MCF 10A (cell line): ENCODE results near the gene DRC1. TPM values are rescaled to one million over a fixed set of nuclear protein-coding genes. Genes with fewer than 3 reads are reported as not detected.

Experiments
- BruUV-seq: library from RNA; stranded (reverse); fragments of 400-500 nt; replicated peaks from 2 replicates; lab custom pipeline; 2021; lab: Mats Ljungman, UMichigan
- CTCF ChIA-PET: fragments of 300-600 bp; sonication (Branson Sonifier 250); formaldehyde crosslinking; extraction: SDS; loops from one replicate; lab custom pipeline; 2021; ENCODE audit warnings: antibody characterized with exemption, inconsistent platforms; lab: Yijun Ruan, JAX
- POLR2A ChIA-PET: fragments of 300-600, 350-650 bp; sonication (Branson Sonifier 250); formaldehyde crosslinking; extraction: SDS; loops from one replicate; lab custom pipeline; 2020; ENCODE audit warnings: antibody characterized with exemption, inconsistent platforms; lab: Yijun Ruan, JAX
- DNase-seq: peaks from one replicate; pipeline ENCODE4 v3.0.0-alpha.2; 2018; ENCODE audit not compliant: unreplicated experiment
- H3K27ac Mint-ChIP-seq: one replicate; pipeline ENCODE4 v1.8.0; 2022; ENCODE audit warnings: mild to moderate bottlenecking, low read depth, mixed read lengths; ENCODE audit not compliant: unreplicated experiment
- H3K27me3 Mint-ChIP-seq: one replicate; pipeline ENCODE4 v1.8.0; 2022; ENCODE audit warnings: mixed read lengths; ENCODE audit not compliant: insufficient read depth, unreplicated experiment
- H3K36me3 Mint-ChIP-seq: one replicate; pipeline ENCODE4 v1.8.0; 2022; ENCODE audit warnings: mild to moderate bottlenecking, moderate library complexity, mixed read lengths; ENCODE audit not compliant: insufficient read depth, unreplicated experiment
- H3K4me1 Mint-ChIP-seq: one replicate; pipeline ENCODE4 v1.8.0; 2022; ENCODE audit warnings: mixed read lengths; ENCODE audit not compliant: insufficient read depth, unreplicated experiment
- H3K4me3 Mint-ChIP-seq: one replicate; pipeline ENCODE4 v1.8.0; 2022; ENCODE audit warnings: mild to moderate bottlenecking, moderate library complexity, mixed read lengths; ENCODE audit not compliant: unreplicated experiment
- H3K9me3 Mint-ChIP-seq: one replicate; pipeline ENCODE4 v1.8.0; 2022; ENCODE audit warnings: mixed read lengths; ENCODE audit not compliant: unreplicated experiment
- CTCF ChIP-seq: fragments of 200-600 bp; IDR thresholded peaks from one replicate; pipeline ENCODE4 v1.8.0; 2022; ENCODE audit warnings: antibody characterized with exemption, mild to moderate bottlenecking; ENCODE audit not compliant: unreplicated experiment
- intact Hi-C: fragments of 100-400 bp; cut with micrococcal nuclease; formaldehyde crosslinking; loops from 2 replicates; pipeline ENCODE4 v1.14.1; 2022
- total RNA-seq: library from RNA; stranded (reverse); gene quantifications from 2 replicates; pipeline ENCODE4 v1.2.3, GENCODE V29; 2022

The DRC1 gene
- total RNA-seq, 1 experiment from 2014 or later: not detected

GRCh38 chr2:26457695-26458364, 56.1 kb downstream of the DRC1 start:
- peaks cover 7% of the 10 kb centered on the region for H3K27me3 Mint-ChIP-seq

GRCh38 chr2:26458365-26459042, 56.8 kb downstream of the DRC1 start:
- DNase-seq: no peak
- Mint-ChIP-seq H3K4me3 (no peak overlapping the region), H3K9me3 (no peaks in the 10 kb centered on the region), H3K27ac (no peak overlapping the region), H3K36me3 (no peaks in the 10 kb centered on the region), H3K4me1 (no peaks in the 10 kb centered on the region), H3K27me3 (peaks cover under 1% of the 10 kb centered on the region)
- CTCF ChIA-PET: interaction anchor here (0.6 to 1.9 kb wide), 4 partner anchors 11 to 558 kb away, joined by 4 to 5 read pairs (median 4); no protein-coding TSS in a partner anchor
- intact Hi-C loops: no loop called here
- BruUV-seq: no TSS peak
- no peak for TF ChIP-seq CTCF
- POLR2A ChIA-PET: interaction anchor here (0.7 to 1.4 kb wide), 2 partner anchors 16 kb away, joined by 3 read pairs; no protein-coding TSS in a partner anchor

More at GRCh38 chr2:26457695-26458364, 56.1 kb downstream of the DRC1 start:
- no peak for DNase-seq
- no peaks in the 10 kb centered on the region for H3K9me3 Mint-ChIP-seq
- H3K27ac Mint-ChIP-seq: no peak overlapping the region
- no peaks in the 10 kb centered on the region for H3K36me3 Mint-ChIP-seq
- intact Hi-C loops: no loop called here
- no peak for TF ChIP-seq CTCF
- H3K4me3 Mint-ChIP-seq: no peak overlapping the region
- POLR2A ChIA-PET: no interaction called here
- no peaks in the 10 kb centered on the region for H3K4me1 Mint-ChIP-seq
- CTCF ChIA-PET: interaction anchor here (0.6 to 1.9 kb wide), 2 partner anchors 11 to 433 kb away, joined by 4 to 5 read pairs; no protein-coding TSS in a partner anchor
- BruUV-seq: no TSS peak

- ChIA-PET POLR2A (no interaction called here), CTCF (interaction anchor here (1.3 kb wide), 1 partner anchor 60 kb away, joined by 5 read pairs; no protein-coding TSS in a partner anchor)
- BruUV-seq: no TSS peak
- DNase-seq: no peak
- Mint-ChIP-seq H3K4me3 (no peak overlapping the region), H3K9me3 (no peaks in the 10 kb centered on the region), H3K4me1 (no peaks in the 10 kb centered on the region), H3K36me3 (no peaks in the 10 kb centered on the region), H3K27ac (no peak overlapping the region), H3K27me3 (no peaks in the 10 kb centered on the region)
- intact Hi-C loops: no loop called here
- no peak for TF ChIP-seq CTCF
Observed at GRCh38 chr2:26459991-26460612, 58.4 kb downstream of the DRC1 start.

- no peak overlapping the region for H3K27ac Mint-ChIP-seq
- CTCF ChIA-PET: interaction anchor here (0.7 to 1.3 kb wide), 2 partner anchors 9 to 59 kb away, joined by 3 to 5 read pairs; no protein-coding TSS in a partner anchor
- BruUV-seq: no TSS peak
Observed at GRCh38 chr2:26460613-26461031, 58.9 kb downstream of the DRC1 start.

More at GRCh38 chr2:26460613-26461031, 58.9 kb downstream of the DRC1 start:
- TF ChIP-seq CTCF: no peak
- Mint-ChIP-seq H3K4me1 (no peaks in the 10 kb centered on the region), H3K9me3 (no peaks in the 10 kb centered on the region), H3K36me3 (no peaks in the 10 kb centered on the region), H3K27me3 (no peaks in the 10 kb centered on the region), H3K4me3 (no peak overlapping the region)
- DNase-seq: no peak
- intact Hi-C loops: no loop called here
- POLR2A ChIA-PET: no interaction called here
